ENCODE results near the gene AUTS2.

- TF ChIP-seq CTCF (conservative IDR thresholded peaks at IDR 0.05 in 1 of 2, IDR thresholded peaks at IDR 0.05 in 1 of 2; ENCODE audit: low read depth in 1 of 2, low read length in 2 of 2), result no peak
- no peak for TF ChIP-seq EZH2 (IDR thresholded peaks at IDR 0.05; ENCODE audit: low read length, missing control alignments)
These were observed 1109.6 kb downstream of the AUTS2 start for GRCh38 chr7:70707823-70708243.
